Stimulated activated CD4-positive, alpha-beta T cell treated with anti-CD3 and anti-CD28 coated beads, Interleukin-15, amount 100 ng/mL, for 24 hours (primary cell): ENCODE data around the gene MLKL.

Source experiments
- DNase-seq: peaks from one replicate; pipeline ENCODE4 v3.0.0-alpha.2; 2020

MLKL gene

GRCh38 chr16:74641969-74642368 lies 58.7 kb downstream of the MLKL start:
- DNase-seq, result no peak

- DNase-seq, result no peak
Measured at GRCh38 chr16:74637742-74638453, 62.8 kb downstream of the MLKL start.

GRCh38 chr16:74635303-74635702 lies 65.4 kb downstream of the MLKL start:
- DNase-seq, result no peak

GRCh38 chr16:74633686-74634085 lies 67.0 kb downstream of the MLKL start:
- DNase-seq, result no peak

- DNase-seq, result no peak
Measured at GRCh38 chr16:74627506-74628220, 73.0 kb downstream of the MLKL start.

GRCh38 chr16:74626741-74627416 lies 73.8 kb downstream of the MLKL start:
- no peak for DNase-seq

GRCh38 chr16:74625500-74626350 lies 74.9 kb downstream of the MLKL start:
- DNase-seq, result peak; percentile 39

GRCh38 chr16:74623839-74624235 lies 76.8 kb downstream of the MLKL start:
- no peak for DNase-seq

GRCh38 chr16:74623214-74623838 lies 77.3 kb downstream of the MLKL start:
- DNase-seq, result no peak

- DNase-seq, result no peak
Measured at GRCh38 chr16:74622005-74622404, 78.7 kb downstream of the MLKL start.
